Epithelial cell of esophagus (primary cell): Measurements from ENCODE around the gene LINC00305.
A peak's percentile ranks its signal among the peaks of the same experiment; 100 is the strongest.

Experiments used
- DNase-seq: peaks from one replicate; pipeline ENCODE4 v3.0.0; 2010; ENCODE audit warnings: low read depth
- H3K4me3 ChIP-seq: 2 replicates; pipeline ENCODE4 v1.5.1; 2011; ENCODE audit warnings: mild to moderate bottlenecking, low read length, control low read depth
- TF ChIP-seq, protein P1 (sequence below): IDR thresholded peaks from 2 replicates; pipeline ENCODE4 v1.5.1; 2011; ENCODE audit warnings: low read depth, mild to moderate bottlenecking, low read length, control low read depth, inconsistent platforms; ENCODE audit not compliant: insufficient read depth; ENCODE audit errors: missing control alignments

The LINC00305 gene

GRCh38 chr18:64100116-64100922 is 48.6 kb downstream of the LINC00305 start:
- TF ChIP-seq, protein P1, sequence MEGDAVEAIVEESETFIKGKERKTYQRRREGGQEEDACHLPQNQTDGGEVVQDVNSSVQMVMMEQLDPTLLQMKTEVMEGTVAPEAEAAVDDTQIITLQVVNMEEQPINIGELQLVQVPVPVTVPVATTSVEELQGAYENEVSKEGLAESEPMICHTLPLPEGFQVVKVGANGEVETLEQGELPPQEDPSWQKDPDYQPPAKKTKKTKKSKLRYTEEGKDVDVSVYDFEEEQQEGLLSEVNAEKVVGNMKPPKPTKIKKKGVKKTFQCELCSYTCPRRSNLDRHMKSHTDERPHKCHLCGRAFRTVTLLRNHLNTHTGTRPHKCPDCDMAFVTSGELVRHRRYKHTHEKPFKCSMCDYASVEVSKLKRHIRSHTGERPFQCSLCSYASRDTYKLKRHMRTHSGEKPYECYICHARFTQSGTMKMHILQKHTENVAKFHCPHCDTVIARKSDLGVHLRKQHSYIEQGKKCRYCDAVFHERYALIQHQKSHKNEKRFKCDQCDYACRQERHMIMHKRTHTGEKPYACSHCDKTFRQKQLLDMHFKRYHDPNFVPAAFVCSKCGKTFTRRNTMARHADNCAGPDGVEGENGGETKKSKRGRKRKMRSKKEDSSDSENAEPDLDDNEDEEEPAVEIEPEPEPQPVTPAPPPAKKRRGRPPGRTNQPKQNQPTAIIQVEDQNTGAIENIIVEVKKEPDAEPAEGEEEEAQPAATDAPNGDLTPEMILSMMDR: no peak
- no peak for DNase-seq
- no peak overlapping the region for H3K4me3 ChIP-seq

DNA sequence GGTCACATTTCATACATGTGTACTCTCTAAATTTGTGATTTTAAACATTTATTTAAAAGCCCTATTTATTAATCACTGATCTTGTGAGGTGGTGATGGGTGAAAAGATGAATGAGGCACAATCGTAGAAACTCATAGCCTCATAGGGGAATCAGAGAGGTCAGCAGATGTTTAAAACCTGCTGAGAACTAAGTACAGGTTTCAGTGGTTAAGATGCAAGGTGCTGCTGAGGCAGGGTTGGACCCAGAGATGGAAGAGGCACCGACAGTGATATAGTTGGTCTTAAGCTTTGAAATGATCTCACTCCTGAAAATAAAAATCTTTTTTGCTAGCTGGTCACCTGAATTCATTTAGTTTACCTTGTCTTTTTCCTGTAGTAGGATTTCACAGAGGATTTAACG is 49.6 kb downstream of the LINC00305 start:
- no peak overlapping the region for H3K4me3 ChIP-seq
- TF ChIP-seq, protein P1: no peak

DNA sequence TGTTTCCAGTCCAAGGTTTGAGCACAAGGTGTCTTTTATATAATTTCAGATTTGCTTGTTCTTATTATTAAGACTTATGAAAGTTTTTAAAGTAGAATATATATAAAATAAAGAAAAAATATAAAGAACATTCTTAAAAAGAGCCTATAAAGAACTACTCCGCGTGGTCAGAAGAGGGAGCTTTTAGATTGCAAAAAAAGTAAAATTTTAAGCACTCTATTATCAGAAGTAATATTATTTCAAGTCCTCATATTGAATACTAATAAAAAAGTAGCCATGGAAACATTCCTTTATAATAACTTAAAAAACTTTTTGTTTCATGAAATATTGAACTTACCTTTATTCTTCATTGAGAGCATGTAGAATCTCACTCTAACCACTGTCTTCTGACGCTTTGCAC is 51.4 kb downstream of the LINC00305 start:
- TF ChIP-seq, protein P1: peak; percentile 26

More for the DNA sequence above, 49.6 kb downstream of the LINC00305 start:
- DNase-seq: no peak

GRCh38 chr18:64095056-64095455 is 53.8 kb downstream of the LINC00305 start:
- TF ChIP-seq, protein P1: no peak
- H3K4me3 ChIP-seq: no peak overlapping the region
- no peak for DNase-seq

More for the DNA sequence above, 51.4 kb downstream of the LINC00305 start:
- H3K4me3 ChIP-seq: no peak overlapping the region
- peak; percentile 11 for DNase-seq

DNA sequence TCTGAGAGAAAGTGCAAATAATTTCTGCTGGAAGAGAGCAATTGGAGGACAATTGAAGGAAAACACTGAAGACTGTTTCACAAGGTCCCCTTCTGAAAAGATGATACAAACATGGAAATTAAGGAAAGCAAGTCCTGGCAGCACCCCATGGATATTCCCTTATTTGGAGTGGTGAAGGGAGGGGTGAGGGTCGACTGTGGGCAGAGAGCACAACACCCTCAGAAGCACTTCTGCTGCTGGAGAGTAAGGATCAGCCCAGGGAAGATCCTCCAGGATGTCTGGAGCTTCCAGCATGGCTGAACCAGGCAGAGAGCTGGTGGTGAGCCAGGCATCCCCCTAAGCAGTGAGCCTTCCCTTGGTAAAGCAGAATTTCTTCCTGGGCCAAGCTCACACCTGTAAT is 54.7 kb downstream of the LINC00305 start:
- TF ChIP-seq, protein P1: no peak
- DNase-seq: no peak
- no peak overlapping the region for H3K4me3 ChIP-seq

DNA sequence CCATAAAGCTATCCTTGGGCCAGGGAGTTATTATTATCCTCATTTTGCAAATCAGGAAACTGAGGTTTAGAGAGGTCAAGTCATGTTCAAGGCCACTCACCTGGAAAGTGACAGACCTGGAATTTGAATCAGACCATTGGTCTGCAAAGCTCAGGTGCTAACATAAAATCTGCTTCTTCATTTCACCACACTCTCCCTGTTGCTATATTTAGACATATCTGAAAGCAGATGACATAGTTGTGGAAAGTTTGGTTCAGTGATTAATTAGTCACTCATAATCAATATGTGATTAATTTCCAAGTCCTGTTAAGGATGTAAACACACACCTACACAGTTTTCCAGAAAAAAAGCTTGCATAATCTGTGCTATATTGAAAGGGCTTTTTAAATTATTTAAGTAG is 57.4 kb downstream of the LINC00305 start:
- TF ChIP-seq, protein P1: no peak
- H3K4me3 ChIP-seq: no peak overlapping the region
- no peak for DNase-seq

DNA sequence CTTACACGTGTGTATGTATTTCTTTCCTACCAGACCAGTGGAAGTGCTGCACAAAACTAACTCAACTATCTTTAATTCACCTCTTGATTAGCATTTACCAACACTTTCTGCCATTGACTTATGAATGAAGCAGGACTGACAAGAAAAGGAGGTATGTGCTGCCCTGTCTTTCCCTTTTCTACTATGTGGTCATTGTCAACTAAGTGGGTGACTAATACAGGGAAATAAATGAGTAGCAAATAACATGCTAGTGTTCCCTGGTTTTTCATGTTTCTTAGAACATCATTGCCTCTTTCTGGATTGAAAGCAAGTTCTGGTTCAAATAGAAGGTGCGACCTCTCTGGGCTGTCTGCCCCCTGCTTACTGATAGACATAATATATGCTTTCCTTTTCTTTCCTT is 58.0 kb downstream of the LINC00305 start:
- peak; percentile 4 for DNase-seq
- H3K4me3 ChIP-seq: no peak overlapping the region
- TF ChIP-seq, protein P1: no peak
